CD14-positive monocyte (primary cell): Measurements from ENCODE around the gene ATOSA. TPM values are rescaled to one million over a fixed set of nuclear protein-coding genes. Genes with fewer than 3 reads are reported as not detected.

Experiments used
- DNase-seq, 3 donors: peaks; one replicate each; pipeline ENCODE4 v3.0.0-alpha.2; 2011 to 2022
- H2AFZ ChIP-seq: 2 replicates; pipeline ENCODE4 v1.6.0; 2012; ENCODE audit warnings: mild to moderate bottlenecking, low read depth, low read length, inconsistent platforms; ENCODE audit not compliant: insufficient read depth, poor library complexity, severe bottlenecking
- H3K27ac ChIP-seq, 2 donors: 1 replicate in 1 of 2; 2 replicates in 1 of 2; pipeline ENCODE4 v1.5.1; 2012 to 2013; ENCODE audit warnings: low read length in 2 of 2, control low read depth in 1 of 2, inconsistent platforms in 1 of 2, low read depth in 1 of 2, mild to moderate bottlenecking in 1 of 2
- H3K27me3 ChIP-seq, 2 donors: one replicate each; pipeline versions ENCODE4 v1.6.0 to v1.6.1; 2011 to 2013; ENCODE audit warnings: low read length in 2 of 2; ENCODE audit not compliant: control insufficient read depth in 2 of 2, insufficient read depth in 2 of 2
- H3K36me3 ChIP-seq, 2 donors: replicated peaks in 1 of 2; 1 replicate in 1 of 2; 2 replicates in 1 of 2; pipeline versions ENCODE4 v1.5.1 to v1.6.1; 2012 to 2013; ENCODE audit warnings: low read length in 2 of 2, control low read depth in 1 of 2, inconsistent platforms in 1 of 2, mild to moderate bottlenecking in 1 of 2; ENCODE audit not compliant: insufficient read depth in 2 of 2, control insufficient read depth in 1 of 2
- H3K4me1 ChIP-seq, 2 donors: 1 replicate in 1 of 2; 2 replicates in 1 of 2; pipeline versions ENCODE4 v1.5.1 to v1.6.1; 2012 to 2013; ENCODE audit warnings: low read length in 2 of 2, control low read depth in 1 of 2, inconsistent platforms in 1 of 2, mild to moderate bottlenecking in 1 of 2, moderate library complexity in 1 of 2; ENCODE audit not compliant: insufficient read depth in 2 of 2, control insufficient read depth in 1 of 2
- H3K4me2 ChIP-seq: replicated peaks from 2 replicates; pipeline ENCODE3; 2012; ENCODE audit warnings: low read length, moderate library complexity, mild to moderate bottlenecking; ENCODE audit not compliant: poor library complexity, severe bottlenecking; ENCODE audit errors: extremely low read depth
- H3K4me3 ChIP-seq, 3 experiments: fragments of 200-600 bp in 1 of 3; sonication (generic) in 1 of 3; replicated peaks in 1 of 3; 1 replicate in 2 of 3; 2 replicates in 1 of 3; pipeline ENCODE4 v1.5.1; 2011 to 2013; ENCODE audit warnings: low read length in 3 of 3, mild to moderate bottlenecking in 3 of 3, control low read depth in 2 of 3, low read depth in 2 of 3, inconsistent platforms in 1 of 3, moderate library complexity in 1 of 3
- H3K79me2 ChIP-seq: 2 replicates; pipeline ENCODE4 v1.6.0; 2012; ENCODE audit warnings: mild to moderate bottlenecking, control low read depth, inconsistent platforms, low read length, moderate library complexity; ENCODE audit not compliant: insufficient read depth
- H3K9ac ChIP-seq: 2 replicates; pipeline ENCODE4 v1.6.0; 2017; ENCODE audit warnings: low read length, mild to moderate bottlenecking; ENCODE audit not compliant: insufficient read depth, poor library complexity, severe bottlenecking
- H3K9me3 ChIP-seq, 2 donors: replicated peaks in 1 of 2; 1 replicate in 1 of 2; 2 replicates in 1 of 2; pipeline versions ENCODE4 v1.5.1 to v1.6.1; 2012 to 2013; ENCODE audit warnings: low read length in 2 of 2, control low read depth in 1 of 2; ENCODE audit not compliant: control insufficient read depth in 1 of 2, insufficient read depth in 1 of 2
- H4K20me1 ChIP-seq: 2 replicates; pipeline ENCODE4 v1.6.0; 2012; ENCODE audit warnings: mild to moderate bottlenecking, low read length, control low read depth, moderate library complexity; ENCODE audit not compliant: insufficient read depth
- H3K27ac Mint-ChIP-seq, 7 donors: one replicate each; pipeline ENCODE4 v1.8.0; 2020; ENCODE audit warnings: mild to moderate bottlenecking in 7 of 7, mixed read lengths in 7 of 7, moderate library complexity in 6 of 7, inconsistent platforms in 2 of 7
- H3K27me3 Mint-ChIP-seq, 3 donors: one replicate each; pipeline ENCODE4 v1.8.0; 2021 to 2022; ENCODE audit warnings: low read depth in 3 of 3, mild to moderate bottlenecking in 3 of 3, mixed read lengths in 3 of 3, moderate library complexity in 3 of 3, inconsistent platforms in 1 of 3
- H3K36me3 Mint-ChIP-seq, 2 donors: one replicate each; pipeline ENCODE4 v1.8.0; 2020; ENCODE audit warnings: mixed read lengths in 2 of 2, inconsistent platforms in 1 of 2, mild to moderate bottlenecking in 1 of 2
- H3K4me1 Mint-ChIP-seq: one replicate; pipeline ENCODE4 v1.8.0; 2020; ENCODE audit warnings: mild to moderate bottlenecking, mixed read lengths
- H3K4me3 Mint-ChIP-seq, 2 donors: one replicate each; pipeline ENCODE4 v1.8.0; 2020; ENCODE audit warnings: mild to moderate bottlenecking in 2 of 2, mixed read lengths in 2 of 2, moderate library complexity in 1 of 2
- H3K9me3 Mint-ChIP-seq, 7 donors: one replicate each; pipeline ENCODE4 v1.8.0; 2020 to 2022; ENCODE audit warnings: mixed read lengths in 7 of 7, mild to moderate bottlenecking in 6 of 7, moderate library complexity in 6 of 7, inconsistent platforms in 2 of 7
- CTCF ChIP-seq: fragments of 200-600 bp; IDR thresholded peaks from one replicate; pipeline ENCODE4 v1.8.0; 2022; ENCODE audit warnings: antibody characterized with exemption, mild to moderate bottlenecking
- WGBS: methylation state at CpG from one replicate; pipeline ENCODE4 v1.1.5; 2013; ENCODE audit warnings: missing lambda C conversion rate; ENCODE audit not compliant: insufficient coverage; 5-methylcytosine and 5-hydroxymethylcytosine counted together
- intact Hi-C, 2 donors: fragments of 100-400 bp; cut with micrococcal nuclease; formaldehyde crosslinking; loops; one replicate each; pipeline versions ENCODE4 v1.15.0 to v1.15.1; 2023
- polyA plus RNA-seq, 3 donors: library from polyadenylated mRNA; depleted of rRNA in 1 of 3; unstranded in 2 of 3; stranded (reverse) in 1 of 3; fragments of 300-500 nt in 2 of 3; fragments of >200 nt in 1 of 3; fragmentation: Illumina TruSeq in 2 of 3; gene quantifications; 1 replicate in 2 of 3; 2 replicates in 1 of 3; pipeline ENCODE4 v1.2.3, GENCODE V29; 2012 to 2021

The ATOSA gene
- polyA plus RNA-seq, 3 donors: 2.1 to 15.9 (median 3.5) TPM

DNA sequence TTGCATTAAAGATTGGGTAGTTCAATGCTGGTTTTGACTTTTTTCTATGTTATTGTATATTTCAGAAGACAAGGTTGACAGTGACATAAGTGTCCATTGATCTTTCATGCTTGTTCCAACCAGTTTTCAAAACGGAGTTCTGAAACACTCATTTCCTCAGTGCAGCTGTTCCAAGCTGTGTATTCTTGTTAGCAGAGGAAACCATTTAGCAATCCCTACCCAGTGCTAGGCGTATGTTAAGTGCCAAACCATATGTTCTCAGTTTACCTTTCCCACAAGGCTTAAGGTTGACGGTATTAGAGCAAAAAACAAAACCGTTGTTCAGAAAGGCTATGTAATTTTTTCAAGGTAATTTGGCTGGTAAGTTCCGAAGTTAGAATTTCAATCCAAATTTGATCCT lies 9.1 kb downstream of the ATOSA start:
- Mint-ChIP-seq H3K36me3 (peaks cover 59 to 71% of the 10 kb centered on the region in 2 donors), H3K4me3 (no peak overlapping the region), H3K27me3 (no peaks in the 10 kb centered on the region), H3K4me1 (peaks cover 4% of the 10 kb centered on the region), H3K9me3 (peaks cover 0 to 2% (median 0%) of the 10 kb centered on the region in 7 donors), H3K27ac (no peak overlapping the region)
- DNase-seq: no peak
- Histone ChIP-seq H4K20me1 (peaks cover 4% of the 10 kb centered on the region), H3K4me2 (no peak overlapping the region), H3K27me3 (no peaks in the 10 kb centered on the region), H3K36me3 (peaks cover 74 to 86% of the 10 kb centered on the region in 2 donors), H3K9me3 (no peaks in the 10 kb centered on the region), H3K4me3 (no peak overlapping the region), H2AFZ (no peak overlapping the region), H3K27ac (no peak overlapping the region), H3K9ac (no peak overlapping the region), H3K79me2 (no peaks in the 10 kb centered on the region), H3K4me1 (peaks cover 0 to 4% of the 10 kb centered on the region in 2 donors)
- intact Hi-C loops: no loop called here
- WGBS: 67% methylated on average over 1 of the region's 5 CpGs
- TF ChIP-seq CTCF: no peak

GRCh38 chr15:52668133-52668532 lies 11.1 kb downstream of the ATOSA start:
- Mint-ChIP-seq H3K4me1 (no peaks in the 10 kb centered on the region), H3K4me3 (no peak overlapping the region), H3K27ac (no peak overlapping the region), H3K27me3 (no peaks in the 10 kb centered on the region), H3K36me3 (peaks cover 68 to 75% of the 10 kb centered on the region in 2 donors), H3K9me3 (peaks cover 0 to 2% (median 0%) of the 10 kb centered on the region in 7 donors)
- Histone ChIP-seq H2AFZ (no peak overlapping the region), H3K9ac (no peak overlapping the region), H3K4me2 (no peak overlapping the region), H3K4me1 (no peaks in the 10 kb centered on the region), H3K79me2 (no peaks in the 10 kb centered on the region), H3K9me3 (no peaks in the 10 kb centered on the region), H3K27ac (no peak overlapping the region), H3K36me3 (peaks cover 80 to 96% of the 10 kb centered on the region in 2 donors), H4K20me1 (no peaks in the 10 kb centered on the region), H3K4me3 (no peak overlapping the region), H3K27me3 (no peaks in the 10 kb centered on the region)
- intact Hi-C loops: no loop called here
- no peak for DNase-seq
- no peak for TF ChIP-seq CTCF
- 100% methylated on average over 2 of the region's 4 CpGs for WGBS
